Mucosa of descending colon (tissue), 3 donors: ENCODE measurements around the gene EPHA6. TPM values are rescaled to one million over a fixed set of nuclear protein-coding genes. Genes with fewer than 3 reads are reported as not detected.

Source experiments
- ATAC-seq: fragments of 200-7000 bp; cut with Tn5 transposase; one replicate; pipeline ENCODE4 v1.9.1; 2020; ENCODE audit warnings: mild to moderate bottlenecking, moderate library complexity
- DNase-seq, 3 donors: peaks; one replicate each; pipeline ENCODE4 v3.0.0-alpha.2; 2020
- H3K36me3 ChIP-seq: fragments of 200-600 bp; one replicate; pipeline ENCODE4 v1.8.0; 2021; ENCODE audit warnings: low read depth, mild to moderate bottlenecking
- H3K4me1 ChIP-seq: fragments of 200-600 bp; one replicate; pipeline ENCODE4 v1.8.0; 2021; ENCODE audit warnings: low read depth, mild to moderate bottlenecking
- H3K4me3 ChIP-seq: fragments of 200-600 bp; one replicate; pipeline ENCODE4 v1.8.0; 2021; ENCODE audit warnings: mild to moderate bottlenecking
- H3K9me3 ChIP-seq: fragments of 200-600 bp; one replicate; pipeline ENCODE4 v1.8.0; 2021; ENCODE audit warnings: mild to moderate bottlenecking
- intact Hi-C, 2 donors: fragments of 100-400 bp; cut with DNase I in 1 of 2; cut with micrococcal nuclease in 1 of 2; formaldehyde crosslinking; loops; one replicate each; pipeline versions ENCODE4 v1.11.0 to v1.11.1; 2022; cut with DNase I, micrococcal nuclease
- total RNA-seq, 3 donors: library from RNA; stranded (reverse); fragmentation: NEBNext Ultra II Directional in 2 of 3; extraction: Animal tissue kit (Norgen Biotek cat#: 25700) in 2 of 3; gene quantifications; one replicate each; pipeline versions ENCODE4 v1.2.1 to v1.2.4, GENCODE V29; 2021 to 2023
- TF ChIP-seq, protein P1 (sequence below): fragments of 200-600 bp; IDR thresholded peaks from one replicate; pipeline ENCODE4 v1.8.0; 2022; ENCODE audit warnings: antibody characterized with exemption, mild to moderate bottlenecking
- donor health status: DM: no; HTN: no; CAD: no; lungs with moderate emphysema.
- donor health status: DM: no; HTN: no; CAD: no.
- donor health status: DM: no; HTN: yes; CAD: no.

EPHA6 gene
- total RNA-seq, 3 donors from 2014 or later = 0.55 to 24.8 (median 1.5) TPM

DNA sequence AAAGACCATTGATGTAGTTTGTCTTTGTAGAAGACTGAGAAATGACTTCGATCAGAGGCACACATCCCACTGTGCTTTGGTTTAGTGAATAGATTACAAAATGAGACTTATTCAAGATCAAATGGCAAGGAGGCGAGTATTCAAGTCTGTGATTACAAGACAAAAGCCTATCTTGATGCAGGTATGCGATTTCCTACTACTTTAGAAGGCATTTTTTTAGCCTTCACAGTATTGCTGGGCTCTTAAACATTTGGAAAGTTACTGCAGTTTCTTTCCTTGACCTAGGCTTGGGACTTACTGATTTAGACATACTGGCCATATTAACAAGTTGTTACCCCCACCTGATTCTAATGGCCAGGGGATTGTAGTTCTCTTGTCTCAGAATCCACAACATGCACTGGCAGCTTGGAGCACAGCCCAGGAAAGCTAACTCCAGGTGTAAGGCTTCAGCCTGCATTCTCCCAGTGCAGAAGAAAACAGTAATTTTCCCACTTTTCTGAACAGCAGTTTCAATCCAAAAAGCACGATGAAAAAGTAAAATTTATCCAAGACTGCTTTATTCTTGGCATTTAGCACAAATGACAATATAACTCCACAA lies 311.6 kb downstream of the EPHA6 start:
- no peak for DNase-seq
- no peak overlapping the region for H3K4me3 ChIP-seq
- TF ChIP-seq, protein P1, sequence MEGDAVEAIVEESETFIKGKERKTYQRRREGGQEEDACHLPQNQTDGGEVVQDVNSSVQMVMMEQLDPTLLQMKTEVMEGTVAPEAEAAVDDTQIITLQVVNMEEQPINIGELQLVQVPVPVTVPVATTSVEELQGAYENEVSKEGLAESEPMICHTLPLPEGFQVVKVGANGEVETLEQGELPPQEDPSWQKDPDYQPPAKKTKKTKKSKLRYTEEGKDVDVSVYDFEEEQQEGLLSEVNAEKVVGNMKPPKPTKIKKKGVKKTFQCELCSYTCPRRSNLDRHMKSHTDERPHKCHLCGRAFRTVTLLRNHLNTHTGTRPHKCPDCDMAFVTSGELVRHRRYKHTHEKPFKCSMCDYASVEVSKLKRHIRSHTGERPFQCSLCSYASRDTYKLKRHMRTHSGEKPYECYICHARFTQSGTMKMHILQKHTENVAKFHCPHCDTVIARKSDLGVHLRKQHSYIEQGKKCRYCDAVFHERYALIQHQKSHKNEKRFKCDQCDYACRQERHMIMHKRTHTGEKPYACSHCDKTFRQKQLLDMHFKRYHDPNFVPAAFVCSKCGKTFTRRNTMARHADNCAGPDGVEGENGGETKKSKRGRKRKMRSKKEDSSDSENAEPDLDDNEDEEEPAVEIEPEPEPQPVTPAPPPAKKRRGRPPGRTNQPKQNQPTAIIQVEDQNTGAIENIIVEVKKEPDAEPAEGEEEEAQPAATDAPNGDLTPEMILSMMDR = no peak

GRCh38 chr3:97131476-97131875 lies 317.1 kb downstream of the EPHA6 start:
- H3K4me3 ChIP-seq = no peak overlapping the region
- DNase-seq (no peak), ATAC-seq (no peak)
- H3K9me3 ChIP-seq = no peaks in the 10 kb centered on the region
- intact Hi-C loops = no loop called here
- TF ChIP-seq, protein P1 = no peak
- H3K4me1 ChIP-seq = no peaks in the 10 kb centered on the region
- H3K36me3 ChIP-seq = no peaks in the 10 kb centered on the region

More for the DNA sequence above, 311.6 kb downstream of the EPHA6 start:
- H3K4me1 ChIP-seq = no peaks in the 10 kb centered on the region
- intact Hi-C loops = no loop called here
- ATAC-seq = no peak
- no peaks in the 10 kb centered on the region for H3K36me3 ChIP-seq
- H3K9me3 ChIP-seq = no peaks in the 10 kb centered on the region

GRCh38 chr3:97138914-97139541 lies 324.6 kb downstream of the EPHA6 start:
- Histone ChIP-seq H3K4me1 (no peaks in the 10 kb centered on the region), H3K4me3 (no peak overlapping the region), H3K9me3 (peaks cover 14% of the 10 kb centered on the region), H3K36me3 (no peaks in the 10 kb centered on the region)
- TF ChIP-seq, protein P1 = no peak
- intact Hi-C loops = no loop called here
- no peak for DNase-seq
- ATAC-seq = peak; percentile 37

DNA sequence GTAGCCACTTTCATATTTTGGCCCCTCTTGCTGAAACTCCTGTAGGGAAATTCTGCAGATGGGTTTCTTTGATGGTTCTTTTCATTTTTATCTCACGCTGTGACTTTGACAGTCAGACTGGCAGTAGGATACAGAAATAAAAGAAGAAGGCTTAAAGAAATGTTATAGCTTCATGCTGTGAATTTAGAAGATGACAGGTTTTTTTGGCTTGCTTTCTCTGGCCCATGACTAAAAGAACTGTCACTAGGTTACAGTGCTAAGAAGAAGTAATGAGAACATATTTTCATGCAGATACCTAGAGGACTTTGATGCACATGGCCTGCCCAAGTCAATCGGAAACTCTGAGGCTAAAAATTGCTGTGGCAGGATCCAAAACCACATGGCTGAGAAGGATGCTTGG lies 334.5 kb downstream of the EPHA6 start:
- TF ChIP-seq, protein P1 = no peak
- DNase-seq (no peak), ATAC-seq (no peak)
- Histone ChIP-seq H3K4me1 (no peaks in the 10 kb centered on the region), H3K4me3 (no peak overlapping the region), H3K36me3 (no peaks in the 10 kb centered on the region), H3K9me3 (no peaks in the 10 kb centered on the region)
- intact Hi-C loops = no loop called here

- DNase-seq = no peak
- no peaks in the 10 kb centered on the region for H3K4me1 ChIP-seq
- no peak for ATAC-seq
- H3K9me3 ChIP-seq = no peaks in the 10 kb centered on the region
- no peaks in the 10 kb centered on the region for H3K36me3 ChIP-seq
- no peak overlapping the region for H3K4me3 ChIP-seq
- intact Hi-C loops = no loop called here
- TF ChIP-seq, protein P1 = no peak
Measured at GRCh38 chr3:97161169-97161568, 346.8 kb downstream of the EPHA6 start.
